CD4-positive, alpha-beta T cell treated with Interferon alpha-2 for 1 hour (primary cell): ENCODE results near the gene CSH2.

Source experiments
- DNase-seq, 2 donors: peaks; one replicate each; pipeline ENCODE4 v3.0.0-alpha.2; 2020 to 2022

Gene CSH2

DNA sequence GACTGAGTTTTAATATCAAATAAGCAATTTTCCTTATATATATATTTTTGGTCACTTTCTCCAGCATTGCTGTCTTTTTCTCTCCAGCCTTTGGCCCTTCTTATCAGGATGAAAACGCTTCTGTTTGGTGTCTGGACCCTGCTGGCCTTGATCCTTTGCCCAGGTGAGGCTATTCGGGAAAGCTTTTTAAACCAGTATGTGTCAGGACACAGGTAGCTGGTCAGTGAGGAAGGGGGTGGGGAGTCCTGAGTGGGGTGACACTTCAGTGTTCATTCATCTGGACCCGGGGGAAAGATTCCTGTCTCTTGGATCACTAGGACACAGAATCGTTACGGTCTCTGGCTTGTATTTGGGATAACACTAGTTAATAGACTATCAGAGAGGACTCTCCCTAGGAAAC, 18.8 kb downstream of the CSH2 start:
- no peak for DNase-seq

DNA sequence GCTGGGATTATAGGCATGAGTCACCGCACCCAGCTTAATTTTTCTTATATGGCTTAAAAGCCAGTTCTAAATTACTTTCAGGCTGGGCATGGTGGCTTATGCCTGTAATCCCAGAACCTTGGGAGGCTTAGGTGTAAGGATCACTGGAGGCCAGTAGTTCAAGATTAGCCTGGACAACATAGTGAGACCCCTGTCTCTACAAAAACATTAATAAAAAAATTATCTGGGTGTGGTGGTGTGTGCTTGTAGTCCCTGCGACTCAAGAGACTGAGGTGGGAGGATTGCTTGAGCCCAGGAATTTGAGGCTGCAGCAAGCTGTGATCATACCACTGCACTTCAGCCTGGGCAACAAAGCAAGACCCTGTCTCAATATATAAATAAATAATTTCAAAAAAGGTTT, 20.2 kb downstream of the CSH2 start:
- no peak for DNase-seq

GRCh38 chr17:63850401-63850800, 23.1 kb downstream of the CSH2 start:
- no peak for DNase-seq

DNA sequence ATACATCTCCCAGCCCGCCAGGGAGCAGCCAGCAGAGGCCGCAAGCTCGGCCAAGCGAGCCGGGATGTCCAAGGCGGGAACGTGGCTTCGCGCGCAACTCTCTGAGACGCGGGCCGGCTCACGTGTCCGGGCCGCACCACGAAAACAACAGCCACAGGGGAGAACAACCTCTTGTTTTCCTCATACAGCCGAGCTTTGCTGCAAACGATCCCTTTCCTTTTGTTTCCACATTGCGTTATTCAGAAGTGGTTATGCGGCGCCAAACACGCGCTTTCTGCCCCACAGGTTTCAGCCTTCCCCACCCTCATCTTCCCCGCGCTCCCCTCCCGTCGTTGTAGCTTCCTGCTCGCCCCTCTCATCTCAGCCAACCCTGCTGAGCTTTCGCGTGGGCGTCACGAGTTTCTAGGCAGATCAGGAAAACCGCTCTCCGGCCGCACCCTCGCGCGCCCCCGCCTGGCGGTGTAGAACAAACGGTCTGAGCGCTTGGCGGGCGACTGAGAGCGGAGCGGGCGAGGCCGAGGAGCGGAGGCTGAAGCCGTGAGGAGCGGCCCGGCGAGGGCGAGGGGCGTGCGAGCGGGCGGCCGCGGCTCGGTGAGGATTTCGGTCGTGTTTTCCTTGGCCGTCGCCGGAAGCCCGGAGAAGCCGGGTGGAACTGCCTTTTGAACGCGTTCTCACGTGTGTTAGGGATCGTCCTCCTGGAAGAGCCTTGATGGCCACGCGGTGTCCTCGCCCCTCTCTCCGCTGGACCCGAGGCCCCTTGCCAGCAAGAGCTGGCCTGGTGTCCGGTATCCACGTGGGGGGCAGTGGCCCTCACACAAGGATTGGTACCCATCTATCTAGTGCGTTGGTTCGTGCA, 24.4 kb downstream of the CSH2 start:
- peak; percentile 95 for DNase-seq

DNA sequence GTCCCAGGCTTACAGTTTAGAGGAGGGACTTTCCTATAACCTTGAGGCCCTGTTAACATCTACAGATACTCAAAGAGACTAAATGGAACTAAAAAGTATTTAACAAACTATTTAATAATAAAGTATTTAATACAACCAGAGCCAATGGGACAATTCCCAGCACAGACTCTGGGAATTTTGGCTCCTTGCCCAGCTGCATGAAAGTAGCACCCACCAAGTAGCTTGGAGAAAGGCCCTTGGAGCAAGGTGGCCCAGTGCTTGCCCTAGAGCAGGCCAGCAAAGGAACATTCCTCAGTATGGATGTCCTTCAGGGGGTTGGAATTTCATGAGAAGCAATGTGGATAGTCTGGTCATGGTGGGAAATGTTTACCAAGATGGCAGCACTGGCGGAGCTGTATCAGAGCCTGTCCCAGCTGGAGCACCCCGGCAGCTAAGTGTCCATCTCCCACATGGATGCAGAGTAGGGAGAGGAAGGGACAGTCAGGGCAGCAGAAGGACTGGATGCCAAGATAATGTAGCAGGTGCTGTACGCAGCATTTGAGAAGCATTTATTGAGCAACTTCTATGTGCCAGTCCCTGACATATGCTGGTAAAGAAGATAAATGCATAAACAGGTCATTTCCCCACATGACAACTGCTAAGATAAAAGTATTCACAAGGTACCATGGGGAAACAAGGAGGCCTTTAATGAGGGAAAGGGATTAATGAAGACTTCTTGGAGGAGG, 25.8 kb downstream of the CSH2 start:
- DNase-seq = no peak

DNA sequence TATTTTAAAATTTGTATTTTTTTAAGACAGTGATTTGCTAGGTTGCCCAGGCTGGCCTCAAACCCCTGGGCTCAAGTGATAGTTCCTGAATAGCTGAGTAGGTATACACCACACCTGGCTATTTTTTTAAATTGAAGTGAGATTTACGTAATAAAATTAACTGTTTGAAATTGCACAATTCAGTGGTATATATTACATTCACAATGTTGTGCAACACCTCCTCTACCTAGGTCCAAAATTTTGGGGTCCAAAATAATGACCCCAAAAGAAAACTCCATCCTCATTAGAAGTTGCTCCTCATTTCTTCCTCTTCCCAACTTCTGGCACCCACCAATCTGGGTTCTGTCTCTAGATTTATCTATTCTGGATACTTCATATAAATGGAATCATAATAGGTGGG, 28.0 kb downstream of the CSH2 start:
- no peak for DNase-seq

- DNase-seq = no peak
Observed at GRCh38 chr17:63843910-63844677, 29.4 kb downstream of the CSH2 start.

- DNase-seq = peak; percentile 61 to 72
Observed at GRCh38 chr17:63843387-63843888, 30.0 kb downstream of the CSH2 start.

DNA sequence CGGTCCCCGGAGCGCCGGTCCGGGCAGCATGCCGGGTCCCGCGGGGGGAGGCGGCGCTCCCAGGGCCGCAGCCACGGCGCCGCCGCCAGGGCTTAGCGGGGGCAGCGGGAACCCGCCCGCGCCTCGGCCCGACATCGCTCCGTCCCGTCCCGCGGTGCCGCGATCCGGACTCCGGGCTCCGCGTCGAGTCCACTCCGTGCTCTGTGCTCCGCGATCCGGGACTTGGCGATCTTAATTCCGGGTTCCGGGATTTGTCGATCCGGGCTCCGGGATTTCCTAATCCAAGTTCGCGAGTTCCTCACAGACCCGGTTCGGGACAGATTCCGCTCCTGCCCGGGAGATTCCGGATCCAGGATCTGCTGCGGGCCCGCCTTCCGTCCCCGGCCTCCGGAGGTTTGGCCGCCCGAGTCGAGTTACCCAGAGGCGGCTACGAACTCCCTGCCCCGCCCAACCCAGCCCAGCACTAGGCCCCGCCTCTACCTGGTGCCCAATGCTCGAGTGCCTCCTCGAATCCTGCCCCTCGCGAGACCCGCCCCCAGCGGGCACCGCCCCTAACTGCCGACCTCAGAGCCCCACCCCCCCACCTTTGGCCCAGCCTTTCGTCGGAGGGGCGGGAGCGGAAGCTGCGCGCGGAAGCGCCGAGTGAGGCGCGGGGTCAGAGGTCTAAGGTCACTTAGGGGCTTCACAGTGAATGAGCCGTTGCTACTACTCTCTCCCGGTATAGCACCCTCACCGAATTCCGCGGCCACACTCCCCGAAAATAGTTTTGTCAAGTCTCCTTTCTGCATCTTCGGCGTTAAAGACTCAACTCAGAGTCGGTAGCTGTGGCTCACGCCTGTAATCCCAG, 30.7 kb downstream of the CSH2 start, which contains the start of gene SMARCD2:
Gene SMARCD2, minus strand, starts transcription at position 146 of the 847 bp plus-strand sequence. Its CDS starts 11 bp downstream, at position 135.
- DNase-seq = peak; percentile 99 to 100

DNA sequence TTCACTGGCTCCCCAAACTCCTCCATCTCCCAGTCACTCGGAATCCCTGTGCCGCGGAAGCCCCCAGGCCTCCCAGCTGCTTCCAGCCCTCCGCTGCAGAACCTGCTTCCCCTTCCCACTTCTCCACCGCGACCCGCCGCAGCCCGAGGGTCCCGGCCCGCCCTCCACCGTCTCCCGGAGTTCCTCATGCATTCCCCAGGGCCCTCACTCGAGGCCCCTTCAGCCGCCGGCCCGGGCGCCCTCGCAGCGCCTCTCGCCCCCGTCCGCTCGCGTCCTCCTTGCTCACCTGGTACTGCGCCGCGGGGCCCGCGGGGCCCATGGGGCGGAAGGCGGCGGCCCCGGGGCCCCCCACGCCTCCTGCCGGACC, 31.3 kb downstream of the CSH2 start:
- DNase-seq = no peak

- DNase-seq = no peak
Observed at GRCh38 chr17:63841350-63842172, 31.9 kb downstream of the CSH2 start.

- DNase-seq = no peak
Observed at GRCh38 chr17:63840591-63841349, 32.7 kb downstream of the CSH2 start.

- DNase-seq = no peak
Observed at GRCh38 chr17:63838631-63839171, 34.8 kb downstream of the CSH2 start.

GRCh38 chr17:63837962-63838600, 35.4 kb downstream of the CSH2 start:
- no peak for DNase-seq

GRCh38 chr17:63837480-63837879, 36.0 kb downstream of the CSH2 start:
- no peak for DNase-seq

GRCh38 chr17:63836811-63837210, 36.7 kb downstream of the CSH2 start:
- no peak for DNase-seq

GRCh38 chr17:63835167-63835720, 38.2 kb downstream of the CSH2 start:
- no peak for DNase-seq

DNA sequence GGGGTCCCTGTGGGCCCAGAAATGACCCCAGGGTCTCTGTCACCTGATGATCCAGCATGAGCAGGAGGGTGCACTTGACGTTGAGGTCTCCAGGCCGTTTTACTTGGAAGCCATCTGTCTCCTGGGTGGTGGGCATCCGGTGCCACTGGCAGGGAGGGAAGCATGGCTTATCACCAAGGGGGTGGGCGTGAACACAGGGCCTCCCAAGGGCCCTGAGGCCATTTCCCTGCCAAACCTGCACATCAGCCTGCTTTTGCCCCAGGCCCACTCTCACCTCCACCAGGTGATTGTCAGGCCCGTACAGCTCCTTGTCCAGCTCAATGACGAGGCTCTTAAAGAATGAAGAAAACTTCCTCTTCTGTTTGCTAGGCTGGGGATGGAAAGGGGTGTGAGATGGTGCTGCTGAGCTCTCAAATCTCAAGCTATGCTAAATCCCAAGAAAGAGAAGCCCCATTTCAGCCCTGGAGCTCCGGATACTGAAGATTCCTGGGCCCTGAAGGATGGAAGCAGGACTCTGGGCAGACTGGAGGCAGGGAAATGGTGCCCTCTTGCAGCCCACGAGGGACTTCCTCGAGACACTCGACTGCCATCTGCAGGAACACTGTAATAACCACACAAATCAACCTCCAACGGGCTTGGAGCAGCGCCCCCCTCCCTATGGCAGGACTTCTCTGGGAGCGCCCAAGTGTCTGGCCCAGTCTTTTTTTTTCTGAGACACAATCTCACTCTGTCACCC, 38.9 kb downstream of the CSH2 start:
- DNase-seq = peak; percentile 69 to 78
